ENCODE results near the gene ERH. TPM values are rescaled to one million over a fixed set of nuclear protein-coding genes. Genes with fewer than 3 reads are reported as not detected.
"Not testable (repeated sequence)": the region's sequence is repeated elsewhere in the genome, so short reads cannot be mapped to it uniquely, and the experiment has no call there.

The ERH gene
- total RNA-seq, 3 donors from 2014 or later = 69.0 to 98.0 (median 77.6) TPM

GRCh38 chr14:69424149-69424923 lies 26.2 kb upstream of the ERH start:
- Histone ChIP-seq H3K27ac (no peak overlapping the region), H3K9me3 (no peaks in the 10 kb centered on the region), H3K36me3 (peaks cover 4% of the 10 kb centered on the region), H3K27me3 (no peaks in the 10 kb centered on the region), H3K4me3 (no peak overlapping the region), H3K4me1 (no peaks in the 10 kb centered on the region)
- no peak for DNase-seq (ENCODE audit: low spot score in 2 of 2)
- intact Hi-C loops (cut with DNase I; ENCODE audit: low total_unique reads) = no loop called here
- TF ChIP-seq POLR2AphosphoS5 (IDR thresholded peaks at IDR 0.05) (no peak), POLR2A (IDR thresholded peaks at IDR 0.05) (no peak)
- TF ChIP-seq, protein P1, sequence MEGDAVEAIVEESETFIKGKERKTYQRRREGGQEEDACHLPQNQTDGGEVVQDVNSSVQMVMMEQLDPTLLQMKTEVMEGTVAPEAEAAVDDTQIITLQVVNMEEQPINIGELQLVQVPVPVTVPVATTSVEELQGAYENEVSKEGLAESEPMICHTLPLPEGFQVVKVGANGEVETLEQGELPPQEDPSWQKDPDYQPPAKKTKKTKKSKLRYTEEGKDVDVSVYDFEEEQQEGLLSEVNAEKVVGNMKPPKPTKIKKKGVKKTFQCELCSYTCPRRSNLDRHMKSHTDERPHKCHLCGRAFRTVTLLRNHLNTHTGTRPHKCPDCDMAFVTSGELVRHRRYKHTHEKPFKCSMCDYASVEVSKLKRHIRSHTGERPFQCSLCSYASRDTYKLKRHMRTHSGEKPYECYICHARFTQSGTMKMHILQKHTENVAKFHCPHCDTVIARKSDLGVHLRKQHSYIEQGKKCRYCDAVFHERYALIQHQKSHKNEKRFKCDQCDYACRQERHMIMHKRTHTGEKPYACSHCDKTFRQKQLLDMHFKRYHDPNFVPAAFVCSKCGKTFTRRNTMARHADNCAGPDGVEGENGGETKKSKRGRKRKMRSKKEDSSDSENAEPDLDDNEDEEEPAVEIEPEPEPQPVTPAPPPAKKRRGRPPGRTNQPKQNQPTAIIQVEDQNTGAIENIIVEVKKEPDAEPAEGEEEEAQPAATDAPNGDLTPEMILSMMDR (IDR thresholded peaks at IDR 0.05) = no peak

DNA sequence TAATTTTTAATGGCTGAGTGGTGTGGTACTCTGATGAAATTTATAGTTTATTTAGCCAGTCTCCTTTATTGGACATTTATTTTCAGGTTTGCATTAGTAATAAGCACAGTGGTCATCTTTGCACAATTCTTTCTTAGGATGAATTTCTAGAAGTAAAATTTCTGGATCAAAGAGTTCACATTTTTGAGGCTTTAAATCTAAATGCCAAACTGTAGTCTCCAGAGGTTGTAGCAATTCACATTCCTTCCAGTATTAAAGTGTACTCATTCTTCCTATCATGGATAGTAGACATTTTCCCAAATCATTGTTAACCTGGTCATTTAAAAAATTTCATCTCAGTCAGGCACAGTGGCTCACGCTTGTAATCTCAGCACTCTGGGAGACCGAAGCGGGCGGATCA lies 25.2 kb upstream of the ERH start:
- peaks cover 4% of the 10 kb centered on the region for H3K36me3 ChIP-seq
- no peaks in the 10 kb centered on the region for H3K4me1 ChIP-seq

GRCh38 chr14:69416087-69416486 lies 18.0 kb upstream of the ERH start:
- H3K36me3 ChIP-seq; H3K4me3 ChIP-seq; H3K27me3 ChIP-seq; intact Hi-C loops (cut with DNase I; ENCODE audit: low total_unique reads); DNase-seq (ENCODE audit: low spot score in 2 of 2); H3K4me1 ChIP-seq; H3K27ac ChIP-seq; H3K9me3 ChIP-seq: not testable (repeated sequence)

More for the DNA sequence above, 25.2 kb upstream of the ERH start:
- Histone ChIP-seq H3K4me3 (no peak overlapping the region), H3K27me3 (no peaks in the 10 kb centered on the region), H3K9me3 (no peaks in the 10 kb centered on the region), H3K27ac (no peak overlapping the region)
- intact Hi-C loops (cut with DNase I; ENCODE audit: low total_unique reads) = no loop called here
- DNase-seq (ENCODE audit: low spot score in 2 of 2) = no peak
- TF ChIP-seq, protein P1 (IDR thresholded peaks at IDR 0.05) = no peak
- no peak for TF ChIP-seq POLR2A (IDR thresholded peaks at IDR 0.05)
- no peak for TF ChIP-seq POLR2AphosphoS5 (IDR thresholded peaks at IDR 0.05)

DNA sequence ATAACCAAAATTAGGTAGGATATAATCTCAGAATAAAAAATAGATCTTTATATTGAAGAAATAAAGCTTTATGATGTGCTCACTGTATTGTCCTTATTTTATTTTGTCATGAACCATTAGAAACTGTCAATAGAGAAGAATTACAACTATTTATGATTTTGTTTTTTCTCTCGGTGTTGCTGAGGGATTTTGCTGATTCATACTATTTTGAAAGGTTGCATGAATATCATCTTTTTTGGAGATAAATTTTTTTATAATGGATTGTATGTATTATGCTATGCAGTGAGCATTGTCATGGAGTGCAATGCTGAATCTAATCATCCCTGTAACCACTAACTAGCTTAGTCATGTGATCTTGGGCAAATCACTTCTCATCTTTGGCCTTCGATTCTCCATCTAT lies 15.4 kb upstream of the ERH start:
- intact Hi-C loops (cut with DNase I; ENCODE audit: low total_unique reads) = no loop called here
- Histone ChIP-seq H3K4me3 (no peak overlapping the region), H3K4me1 (no peaks in the 10 kb centered on the region), H3K27ac (no peak overlapping the region), H3K9me3 (no peaks in the 10 kb centered on the region), H3K36me3 (no peaks in the 10 kb centered on the region), H3K27me3 (no peaks in the 10 kb centered on the region)
- TF ChIP-seq POLR2A (IDR thresholded peaks at IDR 0.05) (no peak), POLR2AphosphoS5 (IDR thresholded peaks at IDR 0.05) (no peak)
- TF ChIP-seq, protein P1 (IDR thresholded peaks at IDR 0.05) = no peak
- DNase-seq (ENCODE audit: low spot score in 2 of 2) = no peak

DNA sequence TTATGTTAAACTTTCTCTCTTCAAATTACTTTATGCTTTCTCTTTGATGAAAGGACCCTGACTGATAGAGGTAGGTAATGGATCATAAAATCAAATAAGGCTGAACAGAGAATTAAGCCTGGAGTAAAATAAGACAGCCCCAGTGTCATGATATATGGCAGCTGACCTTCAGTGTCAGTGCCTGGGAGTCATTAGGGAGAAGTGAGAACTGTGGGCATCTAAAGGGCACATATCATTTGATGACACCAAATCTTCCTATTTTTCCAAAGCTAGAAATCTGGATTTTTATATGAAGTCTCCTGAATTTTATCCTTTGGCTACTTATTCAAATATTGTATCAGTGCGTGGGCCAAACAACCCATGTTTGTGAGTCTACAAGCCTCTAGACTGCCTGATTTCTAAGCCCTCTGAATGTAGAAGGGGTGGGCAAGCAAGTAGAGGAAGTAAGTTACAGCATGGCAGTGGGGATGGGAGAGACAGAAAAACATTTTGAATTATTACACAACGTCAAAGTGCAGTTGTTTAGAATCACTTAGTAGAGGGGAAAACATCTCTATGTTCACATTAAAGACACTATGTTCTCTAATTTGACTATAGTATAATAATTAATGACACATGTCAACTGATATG lies 10.3 kb upstream of the ERH start:
- H3K27ac ChIP-seq = no peak overlapping the region
- intact Hi-C loops (cut with DNase I; ENCODE audit: low total_unique reads) = no loop called here
- DNase-seq (ENCODE audit: low spot score in 2 of 2) = no peak
- no peaks in the 10 kb centered on the region for H3K36me3 ChIP-seq
- H3K27me3 ChIP-seq = no peaks in the 10 kb centered on the region
- no peak overlapping the region for H3K4me3 ChIP-seq
- H3K4me1 ChIP-seq = no peaks in the 10 kb centered on the region
- no peaks in the 10 kb centered on the region for H3K9me3 ChIP-seq
- TF ChIP-seq POLR2A (IDR thresholded peaks at IDR 0.05) (no peak), POLR2AphosphoS5 (IDR thresholded peaks at IDR 0.05) (no peak)
- TF ChIP-seq, protein P1 (IDR thresholded peaks at IDR 0.05) = no peak

Data from breast epithelium (tissue), 4 donors.